Left lung (tissue), 10 donors: ENCODE results near the gene SLC25A25. TPM values are rescaled to one million over a fixed set of nuclear protein-coding genes. Genes with fewer than 3 reads are reported as not detected.

ENCODE experiments used
- ATAC-seq: fragments of 200-7000 bp; cut with Tn5 transposase; one replicate; pipeline ENCODE4 v1.9.1; 2020; ENCODE audit warnings: moderate library complexity
- DNase-seq, 4 donors: peaks; one replicate each; pipeline ENCODE4 v3.0.0-alpha.2; 2013 to 2020
- H3K27ac ChIP-seq, 2 donors: fragments of 200-600 bp; sonication (generic) in 1 of 2; one replicate each; pipeline versions ENCODE4 v1.5.0 to v1.8.0; 2020 to 2021
- H3K27me3 ChIP-seq, 2 donors: fragments of 200-600 bp; sonication (generic) in 1 of 2; one replicate each; pipeline versions ENCODE4 v1.5.0 to v1.8.0; 2020 to 2021
- H3K36me3 ChIP-seq, 2 donors: fragments of 200-600 bp; sonication (generic) in 1 of 2; one replicate each; pipeline versions ENCODE4 v1.5.0 to v1.8.0; 2020 to 2021
- H3K4me1 ChIP-seq, 2 donors: fragments of 200-600 bp; one replicate each; pipeline ENCODE4 v1.8.0; 2021
- H3K4me3 ChIP-seq, 2 donors: fragments of 200-600 bp; sonication (generic) in 1 of 2; one replicate each; pipeline versions ENCODE4 v1.5.0 to v1.8.0; 2020 to 2021; ENCODE audit warnings: mild to moderate bottlenecking in 1 of 2
- H3K9me3 ChIP-seq, 2 donors: fragments of 200-600 bp; sonication (generic) in 1 of 2; one replicate each; pipeline versions ENCODE4 v1.5.0 to v1.8.0; 2020 to 2021
- CTCF ChIP-seq, 2 donors: fragments of 200-600 bp; sonication (generic) in 1 of 2; IDR thresholded peaks; one replicate each; pipeline versions ENCODE4 v1.5.0 to v1.8.0; 2021; ENCODE audit warnings: antibody characterized with exemption in 2 of 2
- intact Hi-C, 2 donors: fragments of 100-400 bp; cut with DNase I; formaldehyde crosslinking; loops; one replicate each; pipeline versions ENCODE4 v1.11.2 to v1.14.2; 2022
- polyA plus RNA-seq, 6 donors: library from polyadenylated mRNA; unstranded; fragments of 120-200 nt; gene quantifications; one replicate each; pipeline ENCODE4 v1.2.1, GENCODE V29; 2013; ENCODE audit not compliant: insufficient read length in 6 of 6
- total RNA-seq, 2 donors: library from RNA; stranded (reverse); fragmentation: NEBNext Ultra II Directional; extraction: Animal tissue kit (Norgen Biotek cat#: 25700); gene quantifications; one replicate each; pipeline ENCODE4 v1.2.1, GENCODE V29; 2021
- donor health status: DM: no; HTN: yes; CAD: no.
- donor health status: DM: no; HTN: no; CAD: no.

The SLC25A25 gene
- total and polyA plus RNA-seq, 8 donors, result 9.8 to 21.0 (median 15.4) TPM

- H3K4me3 ChIP-seq, result no peak overlapping the region
- intact Hi-C loops, result no loop called here
- no peaks in the 10 kb centered on the region for H3K36me3 ChIP-seq
- TF ChIP-seq CTCF (IDR thresholded peaks at IDR 0.05), result no peak
- no peaks in the 10 kb centered on the region for H3K27me3 ChIP-seq
- H3K9me3 ChIP-seq, result no peaks in the 10 kb centered on the region
- peak overlapping the region; percentile 53 to 74 for H3K27ac ChIP-seq
- peaks cover 32 to 81% of the 10 kb centered on the region in 2 donors for H3K4me1 ChIP-seq
- DNase-seq (no peak), ATAC-seq (peak; percentile 26)
Observed at GRCh38 chr9:128077847-128078503, 9.9 kb downstream of the SLC25A25 start.

GRCh38 chr9:128078504-128079434 is 10.7 kb downstream of the SLC25A25 start:
- ATAC-seq (peak; percentile 73), DNase-seq (no peak)
- Histone ChIP-seq H3K27ac (peak overlapping the region; percentile 53 to 74), H3K9me3 (no peaks in the 10 kb centered on the region), H3K4me3 (no peak overlapping the region), H3K36me3 (no peaks in the 10 kb centered on the region), H3K27me3 (no peaks in the 10 kb centered on the region), H3K4me1 (peaks cover 25 to 78% of the 10 kb centered on the region in 2 donors)
- TF ChIP-seq CTCF (IDR thresholded peaks at IDR 0.05), result no peak
- intact Hi-C loops, result no loop called here

- ATAC-seq, result no peak
- no peaks in the 10 kb centered on the region for H3K9me3 ChIP-seq
- TF ChIP-seq CTCF (IDR thresholded peaks at IDR 0.05), result no peak
- peak overlapping the region; percentile 49 to 67 for H3K27ac ChIP-seq
- no peak overlapping the region for H3K4me3 ChIP-seq
- no peaks in the 10 kb centered on the region for H3K27me3 ChIP-seq
- no peak for DNase-seq
- H3K36me3 ChIP-seq, result no peaks in the 10 kb centered on the region
- peaks cover 22 to 75% of the 10 kb centered on the region in 2 donors for H3K4me1 ChIP-seq
- intact Hi-C loops, result no loop called here
Observed at GRCh38 chr9:128080206-128080605, 12.2 kb downstream of the SLC25A25 start.

GRCh38 chr9:128081056-128081455 is 13.0 kb downstream of the SLC25A25 start:
- DNase-seq, result peak in 1 of 4 donors; percentile 92
- Histone ChIP-seq H3K4me3 (no peak overlapping the region), H3K27me3 (no peaks in the 10 kb centered on the region), H3K36me3 (no peaks in the 10 kb centered on the region), H3K4me1 (peaks cover 22 to 72% of the 10 kb centered on the region in 2 donors), H3K9me3 (no peaks in the 10 kb centered on the region), H3K27ac (peak overlapping the region; percentile 49 to 67)
- intact Hi-C loops, result no loop called here
- peak; percentile 62 for ATAC-seq
- no peak for TF ChIP-seq CTCF (IDR thresholded peaks at IDR 0.05)

GRCh38 chr9:128082151-128082550 is 14.1 kb downstream of the SLC25A25 start:
- H3K27ac ChIP-seq, result peak overlapping the region; percentile 49 to 67
- DNase-seq, result peak in 1 of 4 donors; percentile 33
- no peaks in the 10 kb centered on the region for H3K27me3 ChIP-seq
- no peak for ATAC-seq
- no peak for TF ChIP-seq CTCF (IDR thresholded peaks at IDR 0.05)
- peaks cover 22 to 67% of the 10 kb centered on the region in 2 donors for H3K4me1 ChIP-seq
- intact Hi-C loops, result no loop called here
- H3K4me3 ChIP-seq, result no peak overlapping the region
- H3K9me3 ChIP-seq, result no peaks in the 10 kb centered on the region
- H3K36me3 ChIP-seq, result no peaks in the 10 kb centered on the region
